Liver (tissue), 9 donors: Measurements from ENCODE around the gene AKNA. TPM values are rescaled to one million over a fixed set of nuclear protein-coding genes. Genes with fewer than 3 reads are reported as not detected.

Experiments used
- DNase-seq: peaks from one replicate; pipeline ENCODE4 v3.0.0-alpha.2; 2017; ENCODE audit warnings: low spot score
- H3K27ac ChIP-seq, 2 donors: one replicate each; pipeline ENCODE4 v1.7.0; 2013; ENCODE audit warnings: inconsistent platforms in 2 of 2, low read length in 2 of 2, control low read depth in 1 of 2, low read depth in 1 of 2, mild to moderate bottlenecking in 1 of 2
- H3K27me3 ChIP-seq, 4 donors: one replicate each; pipeline versions ENCODE4 v1.6.1 to v1.7.0; 2013; ENCODE audit warnings: low read length in 3 of 4, inconsistent platforms in 1 of 4, mild to moderate bottlenecking in 1 of 4, moderate library complexity in 1 of 4; ENCODE audit not compliant: control insufficient read depth in 4 of 4, insufficient read depth in 4 of 4
- H3K36me3 ChIP-seq, 4 donors: one replicate each; pipeline versions ENCODE4 v1.6.1 to v1.7.0; 2013; ENCODE audit warnings: low read length in 3 of 4, mild to moderate bottlenecking in 3 of 4, low read depth in 1 of 4, moderate library complexity in 1 of 4; ENCODE audit not compliant: control insufficient read depth in 4 of 4, insufficient read depth in 3 of 4
- H3K4me1 ChIP-seq, 4 donors: one replicate each; pipeline versions ENCODE4 v1.6.1 to v1.7.0; 2013; ENCODE audit warnings: low read length in 3 of 4, mild to moderate bottlenecking in 3 of 4, moderate library complexity in 1 of 4; ENCODE audit not compliant: control insufficient read depth in 4 of 4, insufficient read depth in 4 of 4
- H3K4me3 ChIP-seq, 3 donors: one replicate each; pipeline versions ENCODE4 v1.6.1 to v1.7.0; 2013; ENCODE audit warnings: low read length in 3 of 3, control low read depth in 1 of 3, low read depth in 1 of 3, mild to moderate bottlenecking in 1 of 3
- H3K9ac ChIP-seq, 2 donors: one replicate each; pipeline ENCODE4 v1.7.0; 2013; ENCODE audit warnings: low read length in 2 of 2, mild to moderate bottlenecking in 2 of 2, moderate library complexity in 2 of 2, control low read depth in 1 of 2, low read depth in 1 of 2
- H3K9me3 ChIP-seq, 4 donors: one replicate each; pipeline versions ENCODE4 v1.6.1 to v1.7.0; 2013; ENCODE audit warnings: low read length in 3 of 4; ENCODE audit not compliant: control insufficient read depth in 4 of 4
- EGR1 ChIP-seq, 2 donors: IDR thresholded peaks; 2 replicates each; pipeline ENCODE4 v1.6.1; 2016 to 2018; ENCODE audit warnings: antibody characterized with exemption in 2 of 2, low read depth in 2 of 2
- FOXA1 ChIP-seq: IDR thresholded peaks from 2 replicates; pipeline ENCODE4 v1.6.1; 2016; ENCODE audit warnings: antibody characterized with exemption
- GABPA ChIP-seq, 2 donors: IDR thresholded peaks in 1 of 2; conservative IDR thresholded peaks in 1 of 2; 2 replicates each; pipeline ENCODE4 v1.6.1; 2016; ENCODE audit warnings: antibody characterized with exemption in 2 of 2, mild to moderate bottlenecking in 1 of 2, moderate library complexity in 1 of 2
- HNF4A ChIP-seq, 2 donors: conservative IDR thresholded peaks; 2 replicates each; pipeline ENCODE4 v1.6.1; 2016; ENCODE audit warnings: antibody characterized with exemption in 2 of 2, mild to moderate bottlenecking in 2 of 2
- HNF4G ChIP-seq: IDR thresholded peaks from 2 replicates; pipeline ENCODE4 v1.6.1; 2016; ENCODE audit warnings: antibody characterized with exemption
- JUND ChIP-seq, 2 donors: IDR thresholded peaks; 2 replicates each; pipeline ENCODE4 v1.6.1; 2016; ENCODE audit warnings: antibody characterized with exemption in 2 of 2
- RAD21 ChIP-seq, 2 donors: IDR thresholded peaks; 2 replicates each; pipeline ENCODE4 v1.6.1; 2016; ENCODE audit warnings: antibody characterized with exemption in 2 of 2, mild to moderate bottlenecking in 2 of 2
- RXRA ChIP-seq, 2 donors: IDR thresholded peaks; 2 replicates each; pipeline ENCODE4 v1.6.1; 2017 to 2018; ENCODE audit warnings: antibody characterized with exemption in 2 of 2, mild to moderate bottlenecking in 1 of 2
- SP1 ChIP-seq: IDR thresholded peaks from 2 replicates; pipeline ENCODE4 v1.6.1; 2018; ENCODE audit warnings: antibody characterized with exemption, mild to moderate bottlenecking
- YY1 ChIP-seq: IDR thresholded peaks from 2 replicates; pipeline ENCODE4 v1.6.1; 2016; ENCODE audit warnings: antibody characterized with exemption, mild to moderate bottlenecking
- WGBS: extraction: QIAGEN DNeasy Blood & Tissue Kit; methylation state at CpG from one replicate; pipeline ENCODE4 v1.1.7; 2013; 5-methylcytosine and 5-hydroxymethylcytosine counted together
- polyA plus RNA-seq, 2 donors: library from polyadenylated mRNA; stranded (reverse) in 1 of 2; unstranded in 1 of 2; fragments of 200-250 nt in 1 of 2; fragments of >200 nt in 1 of 2; fragmentation: Nextera tagmentation in 1 of 2; extraction: Ambion mirVana in 1 of 2; gene quantifications; one replicate each; pipeline versions ENCODE4 v1.2.1 to v1.2.3, GENCODE V29; 2013 to 2015
- total RNA-seq, 2 donors: library from RNA; depleted of rRNA; stranded (reverse); fragments of >200 nt; gene quantifications; one replicate each; pipeline ENCODE4 v1.2.3, GENCODE V29; 2014
- TF ChIP-seq, protein P1 (sequence below): fragments of 150-350 bp; IDR thresholded peaks from 2 replicates; pipeline ENCODE4 v1.5.1; 2017; ENCODE audit warnings: improper control_type of control experiment, low read depth, low read length; ENCODE audit not compliant: missing input control
- TF ChIP-seq, protein P2 (sequence below): IDR thresholded peaks from 2 replicates; pipeline ENCODE4 v1.6.1; 2016; ENCODE audit warnings: antibody characterized with exemption, mild to moderate bottlenecking
- TF ChIP-seq, protein P3 (sequence below): IDR thresholded peaks from 2 replicates; pipeline ENCODE4 v1.6.1; 2016; ENCODE audit warnings: antibody characterized with exemption
- TF ChIP-seq, protein P4 (sequence below): IDR thresholded peaks from 2 replicates; pipeline ENCODE4 v1.6.1; 2016; ENCODE audit warnings: antibody characterized with exemption
- TF ChIP-seq, protein P5 (sequence below): IDR thresholded peaks from 2 replicates; pipeline ENCODE4 v1.6.1; 2016; ENCODE audit warnings: antibody characterized with exemption
- donor health status: healthy.
- donor health status: healthy.
- donor health status: healthy.
- donor health status: healthy.
- donor health status: healthy.

AKNA gene
- total and polyA plus RNA-seq, 4 donors, result 4.2 to 31.7 (median 6.9) TPM

DNA sequence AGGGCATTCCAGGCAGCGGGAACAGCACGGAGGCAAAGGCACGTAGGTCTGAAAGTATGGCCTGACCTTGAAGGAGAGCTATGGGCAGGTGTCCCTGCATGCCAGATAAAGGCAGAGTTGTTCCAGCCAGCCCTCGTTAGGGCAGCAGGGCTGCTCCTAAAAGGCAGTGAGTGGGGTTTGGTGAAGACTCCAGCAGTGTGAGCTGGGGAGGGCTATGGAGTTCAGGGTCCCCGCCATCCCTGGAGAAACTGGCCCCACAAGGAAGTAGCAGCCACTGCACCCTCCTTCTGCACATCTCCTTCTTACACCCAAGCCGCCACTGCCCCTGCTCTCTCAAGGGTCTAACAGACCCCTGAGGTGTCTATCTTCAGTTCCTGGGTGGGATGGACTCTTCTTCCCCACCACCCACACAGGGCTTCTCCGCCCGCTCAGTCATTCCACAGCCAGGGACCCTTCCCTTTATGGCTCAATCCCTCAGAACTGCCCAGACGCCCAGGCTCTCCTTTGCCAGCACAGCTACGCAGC, 1.4 kb downstream of the AKNA start:
- no peak for DNase-seq
- peak overlapping the region; percentile 7 to 53 (median 40) for H3K4me3 ChIP-seq
- H3K27ac ChIP-seq, result peak overlapping the region; percentile 75 to 97
- peak overlapping the region; percentile 51 to 75 for H3K9ac ChIP-seq
- 36% methylated on average over 10 of the region's 10 CpGs for WGBS
- H3K9me3 ChIP-seq, result no peaks in the 10 kb centered on the region
- H3K27me3 ChIP-seq, result no peaks in the 10 kb centered on the region
- H3K4me1 ChIP-seq, result peaks cover 14 to 73% (median 55%) of the 10 kb centered on the region in 4 donors
- H3K36me3 ChIP-seq, result no peaks in the 10 kb centered on the region
- no peak for TF ChIP-seq SP1
- TF ChIP-seq, protein P1, sequence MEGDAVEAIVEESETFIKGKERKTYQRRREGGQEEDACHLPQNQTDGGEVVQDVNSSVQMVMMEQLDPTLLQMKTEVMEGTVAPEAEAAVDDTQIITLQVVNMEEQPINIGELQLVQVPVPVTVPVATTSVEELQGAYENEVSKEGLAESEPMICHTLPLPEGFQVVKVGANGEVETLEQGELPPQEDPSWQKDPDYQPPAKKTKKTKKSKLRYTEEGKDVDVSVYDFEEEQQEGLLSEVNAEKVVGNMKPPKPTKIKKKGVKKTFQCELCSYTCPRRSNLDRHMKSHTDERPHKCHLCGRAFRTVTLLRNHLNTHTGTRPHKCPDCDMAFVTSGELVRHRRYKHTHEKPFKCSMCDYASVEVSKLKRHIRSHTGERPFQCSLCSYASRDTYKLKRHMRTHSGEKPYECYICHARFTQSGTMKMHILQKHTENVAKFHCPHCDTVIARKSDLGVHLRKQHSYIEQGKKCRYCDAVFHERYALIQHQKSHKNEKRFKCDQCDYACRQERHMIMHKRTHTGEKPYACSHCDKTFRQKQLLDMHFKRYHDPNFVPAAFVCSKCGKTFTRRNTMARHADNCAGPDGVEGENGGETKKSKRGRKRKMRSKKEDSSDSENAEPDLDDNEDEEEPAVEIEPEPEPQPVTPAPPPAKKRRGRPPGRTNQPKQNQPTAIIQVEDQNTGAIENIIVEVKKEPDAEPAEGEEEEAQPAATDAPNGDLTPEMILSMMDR, result no peak
- TF ChIP-seq, protein P2, sequence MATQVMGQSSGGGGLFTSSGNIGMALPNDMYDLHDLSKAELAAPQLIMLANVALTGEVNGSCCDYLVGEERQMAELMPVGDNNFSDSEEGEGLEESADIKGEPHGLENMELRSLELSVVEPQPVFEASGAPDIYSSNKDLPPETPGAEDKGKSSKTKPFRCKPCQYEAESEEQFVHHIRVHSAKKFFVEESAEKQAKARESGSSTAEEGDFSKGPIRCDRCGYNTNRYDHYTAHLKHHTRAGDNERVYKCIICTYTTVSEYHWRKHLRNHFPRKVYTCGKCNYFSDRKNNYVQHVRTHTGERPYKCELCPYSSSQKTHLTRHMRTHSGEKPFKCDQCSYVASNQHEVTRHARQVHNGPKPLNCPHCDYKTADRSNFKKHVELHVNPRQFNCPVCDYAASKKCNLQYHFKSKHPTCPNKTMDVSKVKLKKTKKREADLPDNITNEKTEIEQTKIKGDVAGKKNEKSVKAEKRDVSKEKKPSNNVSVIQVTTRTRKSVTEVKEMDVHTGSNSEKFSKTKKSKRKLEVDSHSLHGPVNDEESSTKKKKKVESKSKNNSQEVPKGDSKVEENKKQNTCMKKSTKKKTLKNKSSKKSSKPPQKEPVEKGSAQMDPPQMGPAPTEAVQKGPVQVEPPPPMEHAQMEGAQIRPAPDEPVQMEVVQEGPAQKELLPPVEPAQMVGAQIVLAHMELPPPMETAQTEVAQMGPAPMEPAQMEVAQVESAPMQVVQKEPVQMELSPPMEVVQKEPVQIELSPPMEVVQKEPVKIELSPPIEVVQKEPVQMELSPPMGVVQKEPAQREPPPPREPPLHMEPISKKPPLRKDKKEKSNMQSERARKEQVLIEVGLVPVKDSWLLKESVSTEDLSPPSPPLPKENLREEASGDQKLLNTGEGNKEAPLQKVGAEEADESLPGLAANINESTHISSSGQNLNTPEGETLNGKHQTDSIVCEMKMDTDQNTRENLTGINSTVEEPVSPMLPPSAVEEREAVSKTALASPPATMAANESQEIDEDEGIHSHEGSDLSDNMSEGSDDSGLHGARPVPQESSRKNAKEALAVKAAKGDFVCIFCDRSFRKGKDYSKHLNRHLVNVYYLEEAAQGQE, result no peak
- no peak for TF ChIP-seq YY1
- TF ChIP-seq, protein P3, sequence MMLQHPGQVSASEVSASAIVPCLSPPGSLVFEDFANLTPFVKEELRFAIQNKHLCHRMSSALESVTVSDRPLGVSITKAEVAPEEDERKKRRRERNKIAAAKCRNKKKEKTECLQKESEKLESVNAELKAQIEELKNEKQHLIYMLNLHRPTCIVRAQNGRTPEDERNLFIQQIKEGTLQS, result no peak
- TF ChIP-seq RXRA (IDR thresholded peaks at IDR 0.05), result no peak
- no peak for TF ChIP-seq GABPA (IDR thresholded peaks at IDR 0.05 in 1 of 2, conservative IDR thresholded peaks at IDR 0.05 in 1 of 2)
- TF ChIP-seq HNF4A (conservative IDR thresholded peaks at IDR 0.05), result no peak
- TF ChIP-seq FOXA1, result no peak
- no peak for TF ChIP-seq JUND (IDR thresholded peaks at IDR 0.05)
- TF ChIP-seq EGR1 (IDR thresholded peaks at IDR 0.05; ENCODE audit: low read depth in 2 of 2), result no peak
- TF ChIP-seq, protein P4, sequence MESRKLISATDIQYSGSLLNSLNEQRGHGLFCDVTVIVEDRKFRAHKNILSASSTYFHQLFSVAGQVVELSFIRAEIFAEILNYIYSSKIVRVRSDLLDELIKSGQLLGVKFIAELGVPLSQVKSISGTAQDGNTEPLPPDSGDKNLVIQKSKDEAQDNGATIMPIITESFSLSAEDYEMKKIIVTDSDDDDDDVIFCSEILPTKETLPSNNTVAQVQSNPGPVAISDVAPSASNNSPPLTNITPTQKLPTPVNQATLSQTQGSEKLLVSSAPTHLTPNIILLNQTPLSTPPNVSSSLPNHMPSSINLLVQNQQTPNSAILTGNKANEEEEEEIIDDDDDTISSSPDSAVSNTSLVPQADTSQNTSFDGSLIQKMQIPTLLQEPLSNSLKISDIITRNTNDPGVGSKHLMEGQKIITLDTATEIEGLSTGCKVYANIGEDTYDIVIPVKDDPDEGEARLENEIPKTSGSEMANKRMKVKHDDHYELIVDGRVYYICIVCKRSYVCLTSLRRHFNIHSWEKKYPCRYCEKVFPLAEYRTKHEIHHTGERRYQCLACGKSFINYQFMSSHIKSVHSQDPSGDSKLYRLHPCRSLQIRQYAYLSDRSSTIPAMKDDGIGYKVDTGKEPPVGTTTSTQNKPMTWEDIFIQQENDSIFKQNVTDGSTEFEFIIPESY, result no peak

DNA sequence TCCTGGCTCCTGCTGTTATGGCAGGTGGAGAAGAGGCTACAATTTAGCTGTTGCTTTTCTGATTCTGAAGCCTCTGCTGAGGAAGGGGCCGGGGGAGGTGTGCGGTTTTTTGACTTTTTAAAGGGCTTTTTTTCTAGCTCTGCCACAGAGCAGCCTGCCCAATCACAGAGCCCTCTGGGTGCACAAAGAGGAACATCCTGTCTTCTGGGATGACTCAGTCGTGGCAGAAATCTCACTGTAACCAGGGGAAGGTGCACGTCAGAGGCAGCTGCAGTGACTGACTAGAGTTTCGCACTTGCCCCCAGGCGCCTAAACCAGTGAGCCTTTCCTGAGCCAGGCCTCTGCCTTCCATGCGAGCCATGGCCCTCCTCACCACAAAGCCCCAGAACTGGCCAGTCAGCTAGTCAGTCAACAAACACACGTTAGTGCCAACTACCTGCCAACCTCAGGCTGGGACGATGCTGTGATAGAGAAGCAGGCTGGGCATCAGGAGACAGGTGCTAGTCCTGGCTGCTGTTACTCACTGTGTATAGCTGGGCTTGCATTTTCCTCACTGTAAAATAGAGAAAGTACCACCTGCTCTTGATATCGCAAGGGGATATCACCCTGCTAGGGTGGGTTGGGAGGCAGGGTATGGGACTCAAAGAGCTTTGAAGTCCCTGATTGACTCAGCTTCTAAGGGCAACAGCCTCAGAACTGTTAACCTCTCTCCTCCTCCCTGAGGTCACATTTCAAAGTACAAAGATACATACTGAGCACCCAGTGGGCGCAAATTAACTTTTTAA, 2.2 kb downstream of the AKNA start:
- H3K27ac ChIP-seq, result peak overlapping the region; percentile 75 to 97
- H3K27me3 ChIP-seq, result no peaks in the 10 kb centered on the region
- H3K36me3 ChIP-seq, result peaks cover 0 to 2% (median 0%) of the 10 kb centered on the region in 4 donors
- DNase-seq, result no peak
- no peaks in the 10 kb centered on the region for H3K9me3 ChIP-seq
- peak overlapping the region; percentile 7 to 53 (median 40) for H3K4me3 ChIP-seq
- peak overlapping the region; percentile 51 to 75 for H3K9ac ChIP-seq
- WGBS, result 35% methylated on average over 11 of the region's 11 CpGs
- peaks cover 14 to 72% (median 55%) of the 10 kb centered on the region in 4 donors for H3K4me1 ChIP-seq
- TF ChIP-seq, protein P2, result peak; percentile 64
- TF ChIP-seq, protein P1, result no peak
- TF ChIP-seq HNF4A (conservative IDR thresholded peaks at IDR 0.05) (peak; percentile 98 to 99), EGR1 (IDR thresholded peaks at IDR 0.05; ENCODE audit: low read depth in 2 of 2) (no peak), SP1 (peak; percentile 72), HNF4G (peak; percentile 95), RAD21 (IDR thresholded peaks at IDR 0.05) (peak in 1 of 2 donors; percentile 16), RXRA (IDR thresholded peaks at IDR 0.05) (peak; percentile 100)
- TF ChIP-seq, protein P5, sequence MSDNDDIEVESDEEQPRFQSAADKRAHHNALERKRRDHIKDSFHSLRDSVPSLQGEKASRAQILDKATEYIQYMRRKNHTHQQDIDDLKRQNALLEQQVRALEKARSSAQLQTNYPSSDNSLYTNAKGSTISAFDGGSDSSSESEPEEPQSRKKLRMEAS, result no peak
